Prostate gland (tissue), 2 donors: ENCODE results near the gene ITGA1.

Experiments used
- CTCF ChIP-seq, 4 experiments: fragments of 200-600 bp in 2 of 4; fragments of 450-650 bp in 2 of 4; sonication (generic) in 2 of 4; IDR thresholded peaks; 1 replicate in 3 of 4; 2 replicates in 1 of 4; pipeline ENCODE4 v1.5.1; 2016 to 2019; ENCODE audit warnings: antibody characterized with exemption in 4 of 4, mild to moderate bottlenecking in 2 of 4, moderate library complexity in 2 of 4
- POLR2AphosphoS5 ChIP-seq: sonication (generic); formaldehyde crosslinking; IDR thresholded peaks from one replicate; pipeline ENCODE4 v1.6.1; 2017; ENCODE audit warnings: antibody characterized with exemption

DNA sequence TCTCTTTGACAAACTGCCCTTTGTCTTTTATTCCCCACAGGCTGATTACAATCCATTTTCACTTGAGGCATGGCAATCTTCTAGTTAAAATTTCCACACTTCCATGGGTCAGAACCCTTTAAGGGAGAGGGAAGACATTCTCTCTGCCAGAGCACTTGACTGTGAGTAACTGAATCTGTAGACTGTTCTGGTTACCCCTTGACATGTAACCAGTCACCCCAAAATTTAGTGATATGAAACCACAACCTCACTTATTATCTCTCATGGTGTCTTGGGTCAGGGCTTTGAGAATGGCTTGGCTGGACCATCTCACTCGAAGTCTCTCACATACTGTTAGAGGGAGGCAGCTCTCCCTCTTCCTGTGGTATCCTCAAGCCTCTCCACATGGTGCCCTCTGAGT is 215.4 kb downstream of the ITGA1 start:
- TF ChIP-seq CTCF (IDR thresholded peaks at IDR 0.05) (no peak), POLR2AphosphoS5 (no peak)
